Endothelial cell of umbilical vein (primary cell): ENCODE data around the gene UFD1. TPM values are rescaled to one million over a fixed set of nuclear protein-coding genes. Genes with fewer than 3 reads are reported as not detected.

Source experiments
- BruUV-seq: library from RNA; stranded (reverse); fragments of 400-500 nt; replicated peaks from 2 replicates; lab custom pipeline; 2021; lab: Mats Ljungman, UMichigan
- CTCF ChIA-PET: fragments of 300-600, 350-600 bp; sonication (Branson Sonifier 250); formaldehyde crosslinking; loops from one replicate; lab custom pipeline; 2021; ENCODE audit warnings: antibody characterized with exemption, inconsistent platforms; lab: Charles Lee
- POLR2A ChIA-PET: fragments of 300-600, 350-600 bp; sonication (Branson Sonifier 250); formaldehyde crosslinking; loops from one replicate; lab custom pipeline; 2021; ENCODE audit warnings: antibody characterized with exemption, inconsistent platforms; lab: Charles Lee
- DNase-seq: peaks from one replicate; pipeline ENCODE4 v3.0.0-alpha.2; 2011; ENCODE audit warnings: low read depth, low spot score
- FAIRE-seq: peaks from 2 replicates; lab custom pipeline; 2011; peaks lifted over from hg19 to GRCh38; lab: Jason Lieb, UNC
- H2AFZ ChIP-seq: 2 replicates; pipeline ENCODE4 v1.6.0; 2012; ENCODE audit warnings: low read depth, low read length, control low read depth, inconsistent platforms
- H3K27ac ChIP-seq: 2 replicates; pipeline ENCODE4 v1.5.1; 2011; ENCODE audit warnings: low read depth, mild to moderate bottlenecking, control low read depth, low read length, moderate library complexity; ENCODE audit not compliant: insufficient read depth
- H3K27me3 ChIP-seq, 2 experiments: 2 replicates each; pipeline versions ENCODE4 v1.6.0 to v1.6.1; 2011; ENCODE audit warnings: low read length in 2 of 2, mixed read lengths in 1 of 2; ENCODE audit not compliant: control insufficient read depth in 2 of 2, insufficient read depth in 2 of 2
- H3K36me3 ChIP-seq, 2 experiments: 2 replicates in 1 of 2; 3 replicates in 1 of 2; pipeline ENCODE4 v1.5.1; 2011; ENCODE audit warnings: low read length in 2 of 2, mild to moderate bottlenecking in 1 of 2, moderate library complexity in 1 of 2; ENCODE audit not compliant: control insufficient read depth in 2 of 2, insufficient read depth in 2 of 2; ENCODE audit errors: extremely low read depth in 1 of 2
- H3K4me1 ChIP-seq: 3 replicates; pipeline ENCODE4 v1.5.1; 2011; ENCODE audit warnings: mild to moderate bottlenecking, low read length; ENCODE audit not compliant: control insufficient read depth, insufficient read depth; ENCODE audit errors: extremely low read depth
- H3K4me2 ChIP-seq: 2 replicates; pipeline ENCODE4 v1.6.1; 2011; ENCODE audit warnings: low read length, control low read depth, mixed read lengths; ENCODE audit not compliant: insufficient read depth
- H3K4me3 ChIP-seq, 3 experiments: fragments of 200-600 bp in 1 of 3; sonication (generic), shearing (Covaris generic) in 1 of 3; replicated peaks in 1 of 3; 2 replicates each; pipeline ENCODE4 v1.5.1; 2011 to 2016; ENCODE audit warnings: control low read depth in 3 of 3, low read length in 3 of 3, mild to moderate bottlenecking in 2 of 3, inconsistent platforms in 1 of 3, low read depth in 1 of 3, moderate library complexity in 1 of 3; ENCODE audit not compliant: insufficient read depth in 1 of 3
- H3K79me2 ChIP-seq: 2 replicates; pipeline ENCODE4 v1.6.0; 2012; ENCODE audit warnings: low read length, inconsistent platforms; ENCODE audit not compliant: control insufficient read depth, insufficient read depth
- H3K9ac ChIP-seq: replicated peaks from 2 replicates; pipeline ENCODE3; 2011; ENCODE audit warnings: low read length, control low read depth; ENCODE audit not compliant: insufficient read depth; ENCODE audit errors: extremely low read depth
- H3K9me1 ChIP-seq: replicated peaks from 3 replicates; pipeline ENCODE4 v1.6.0; 2011; ENCODE audit warnings: mild to moderate bottlenecking, low read length; ENCODE audit not compliant: control insufficient read depth, insufficient read depth; ENCODE audit errors: extremely low read depth
- H3K9me3 ChIP-seq: replicated peaks from 2 replicates; pipeline ENCODE4 v1.5.1; 2012; ENCODE audit warnings: low read length, inconsistent platforms; ENCODE audit not compliant: control insufficient read depth, insufficient read depth
- H4K20me1 ChIP-seq: replicated peaks from 2 replicates; pipeline ENCODE3; 2011; ENCODE audit warnings: mild to moderate bottlenecking, low read length; ENCODE audit not compliant: control insufficient read depth, insufficient read depth; ENCODE audit errors: extremely low read depth
- EZH2 ChIP-seq: IDR thresholded peaks from 2 replicates; pipeline ENCODE4 v1.6.1; 2012; ENCODE audit warnings: borderline replicate concordance, low read depth, mild to moderate bottlenecking, moderate library complexity, low read length, inconsistent platforms; ENCODE audit not compliant: severe bottlenecking
- FOS ChIP-seq: IDR thresholded peaks from 2 replicates; pipeline ENCODE4 v1.6.1; 2011; ENCODE audit warnings: mild to moderate bottlenecking, low read length, moderate library complexity, borderline replicate concordance; ENCODE audit not compliant: insufficient read depth
- GATA2 ChIP-seq: IDR thresholded peaks from 2 replicates; pipeline ENCODE4 v1.7.0; 2011; ENCODE audit warnings: low read depth, mild to moderate bottlenecking, moderate library complexity, mixed read lengths, low read length; ENCODE audit not compliant: insufficient read length, insufficient read depth
- JUN ChIP-seq: IDR thresholded peaks from 2 replicates; pipeline ENCODE4 v1.6.1; 2011; ENCODE audit warnings: borderline replicate concordance, low read depth; ENCODE audit not compliant: insufficient read length, insufficient read depth
- MYC ChIP-seq: IDR thresholded peaks from one replicate; pipeline ENCODE4 v1.6.1; 2011; ENCODE audit warnings: mild to moderate bottlenecking, low read depth, low read length
- POLR2A ChIP-seq: IDR thresholded peaks from 2 replicates; pipeline ENCODE4 v1.6.1; 2012; ENCODE audit warnings: low read depth, mild to moderate bottlenecking, control low read depth, low read length
- POLR2AphosphoS5 ChIP-seq: IDR thresholded peaks from 2 replicates; pipeline ENCODE4 v1.6.1; 2012; ENCODE audit warnings: low read depth, mild to moderate bottlenecking, control low read depth, low read length, moderate library complexity; ENCODE audit not compliant: insufficient read depth
- dilution Hi-C: fragments of 300-500 bp; cut with MboI; formaldehyde crosslinking; loops from one replicate; pipeline ENCODE4 v1.15.0; 2019; ENCODE audit warnings: low sequenced_read_pairs; ENCODE audit not compliant: extremely low pct_ligation_motif_present
- intact Hi-C: fragments of 100-400 bp; cut with micrococcal nuclease; formaldehyde crosslinking; loops from one replicate; pipeline ENCODE4 v1.10.0; 2022
- polyA plus RNA-seq, 4 experiments: library from polyadenylated mRNA; depleted of rRNA in 3 of 4; stranded (reverse) in 3 of 4; unstranded in 1 of 4; fragments of >200 nt; gene quantifications; 2 replicates each; pipeline versions ENCODE4 v1.2.1 to v1.2.3, GENCODE V29; 2011 to 2012; ENCODE audit warnings: missing spikeins in 1 of 4
- total RNA-seq: library from RNA; stranded (reverse); gene quantifications from 2 replicates; pipeline ENCODE4 v1.2.3, GENCODE V29; 2021
- TF ChIP-seq, protein P1 (sequence below): IDR thresholded peaks from 2 replicates; pipeline ENCODE4 v1.6.1; 2011; ENCODE audit not compliant: insufficient read depth, insufficient read length
- TF ChIP-seq, protein P2 (sequence below), 2 donors: IDR thresholded peaks; 1 replicate in 1 of 2; 2 replicates in 1 of 2; pipeline ENCODE4 v1.5.1; 2011; ENCODE audit warnings: low read length in 2 of 2, mild to moderate bottlenecking in 2 of 2, moderate library complexity in 2 of 2, control low read depth in 1 of 2, inconsistent platforms in 1 of 2, low read depth in 1 of 2; ENCODE audit not compliant: insufficient read depth in 1 of 2; ENCODE audit errors: extremely low read depth in 1 of 2

Gene UFD1
- total and polyA plus RNA-seq, 2 donors (not counting 3 experiments of a cell fraction or from before 2014, with no cell fraction given) = 127 to 228 TPM

DNA sequence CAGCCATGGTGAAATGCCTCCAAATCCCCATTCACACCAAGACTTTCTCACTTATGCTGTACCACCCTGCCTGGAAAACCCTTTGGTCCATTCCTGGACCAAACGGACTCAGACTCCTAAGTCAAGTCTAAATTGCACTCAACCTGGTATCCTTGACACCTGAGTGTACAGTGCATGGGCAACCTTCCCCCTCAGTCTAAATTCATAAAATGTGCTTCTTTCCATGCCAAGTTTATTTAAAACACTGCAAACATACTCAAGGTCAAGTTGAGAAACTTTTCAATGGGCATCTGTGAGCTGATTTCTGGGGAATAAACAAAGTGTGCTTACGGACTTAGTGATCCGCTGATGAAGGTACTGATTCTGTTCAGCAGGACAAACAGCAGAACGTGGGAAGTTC, 73.9 kb downstream of the UFD1 start:
- Histone ChIP-seq H3K4me3 (no peak overlapping the region), H4K20me1 (no peaks in the 10 kb centered on the region), H3K27ac (no peak overlapping the region), H3K9ac (no peak overlapping the region), H3K79me2 (no peaks in the 10 kb centered on the region), H2AFZ (no peak overlapping the region), H3K27me3 (no peaks in the 10 kb centered on the region), H3K4me1 (no peaks in the 10 kb centered on the region), H3K4me2 (no peak overlapping the region), H3K9me3 (no peaks in the 10 kb centered on the region), H3K36me3 (peaks cover 6 to 21% of the 10 kb centered on the region in 2 experiments), H3K9me1 (no peaks in the 10 kb centered on the region)
- FAIRE-seq = no peak
- TF ChIP-seq GATA2 = no peak
- TF ChIP-seq POLR2A = no peak
- TF ChIP-seq EZH2 = no peak
- TF ChIP-seq, protein P1, sequence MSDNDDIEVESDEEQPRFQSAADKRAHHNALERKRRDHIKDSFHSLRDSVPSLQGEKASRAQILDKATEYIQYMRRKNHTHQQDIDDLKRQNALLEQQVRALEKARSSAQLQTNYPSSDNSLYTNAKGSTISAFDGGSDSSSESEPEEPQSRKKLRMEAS = no peak
- no peak for TF ChIP-seq POLR2AphosphoS5
- TF ChIP-seq, protein P2, sequence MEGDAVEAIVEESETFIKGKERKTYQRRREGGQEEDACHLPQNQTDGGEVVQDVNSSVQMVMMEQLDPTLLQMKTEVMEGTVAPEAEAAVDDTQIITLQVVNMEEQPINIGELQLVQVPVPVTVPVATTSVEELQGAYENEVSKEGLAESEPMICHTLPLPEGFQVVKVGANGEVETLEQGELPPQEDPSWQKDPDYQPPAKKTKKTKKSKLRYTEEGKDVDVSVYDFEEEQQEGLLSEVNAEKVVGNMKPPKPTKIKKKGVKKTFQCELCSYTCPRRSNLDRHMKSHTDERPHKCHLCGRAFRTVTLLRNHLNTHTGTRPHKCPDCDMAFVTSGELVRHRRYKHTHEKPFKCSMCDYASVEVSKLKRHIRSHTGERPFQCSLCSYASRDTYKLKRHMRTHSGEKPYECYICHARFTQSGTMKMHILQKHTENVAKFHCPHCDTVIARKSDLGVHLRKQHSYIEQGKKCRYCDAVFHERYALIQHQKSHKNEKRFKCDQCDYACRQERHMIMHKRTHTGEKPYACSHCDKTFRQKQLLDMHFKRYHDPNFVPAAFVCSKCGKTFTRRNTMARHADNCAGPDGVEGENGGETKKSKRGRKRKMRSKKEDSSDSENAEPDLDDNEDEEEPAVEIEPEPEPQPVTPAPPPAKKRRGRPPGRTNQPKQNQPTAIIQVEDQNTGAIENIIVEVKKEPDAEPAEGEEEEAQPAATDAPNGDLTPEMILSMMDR (IDR thresholded peaks at IDR 0.05; ENCODE audit: extremely low read depth in 1 of 2, insufficient read depth in 1 of 2, low read depth in 1 of 2, low read length in 2 of 2) = no peak
- no peak for TF ChIP-seq JUN
- TF ChIP-seq MYC = no peak
- no peak for TF ChIP-seq FOS
- intact Hi-C loops (no loop called here), dilution Hi-C loops (no loop called here)
- POLR2A ChIA-PET = no interaction called here
- CTCF ChIA-PET = interaction anchor here (1.0 kb wide), 1 partner anchor 225 kb away, joined by 3 read pairs; no protein-coding TSS in a partner anchor
- DNase-seq = no peak
- BruUV-seq = no TSS peak
